Raji (cell line): Measurements from ENCODE around the gene TNFRSF1A.

Experiments used
- POLR2A ChIP-seq: IDR thresholded peaks from 2 replicates; pipeline ENCODE4 v1.6.1; 2011; ENCODE audit warnings: low read depth, low read length, control low read depth; ENCODE audit not compliant: insufficient read depth

Gene TNFRSF1A

DNA sequence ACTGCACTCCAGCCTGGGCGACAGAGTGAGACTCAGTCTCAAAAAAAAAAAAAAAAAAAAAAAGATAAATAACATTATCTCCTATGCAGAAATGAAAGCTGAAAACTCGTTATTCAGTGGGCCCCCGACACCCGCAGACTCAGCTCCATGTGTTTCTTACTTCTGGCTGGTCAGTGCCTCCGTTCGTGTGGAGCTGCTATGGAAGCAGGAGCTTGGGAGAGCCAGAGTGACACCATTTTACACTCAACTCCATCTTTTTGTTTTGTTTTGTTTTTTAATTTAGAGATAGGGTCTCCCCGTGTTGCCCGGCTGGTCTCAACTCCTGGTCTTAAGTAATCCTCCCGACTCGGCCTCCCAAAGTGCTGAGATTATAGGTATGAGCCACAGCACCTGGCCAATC lies 44.7 kb downstream of the TNFRSF1A start:
- TF ChIP-seq POLR2A: no peak

DNA sequence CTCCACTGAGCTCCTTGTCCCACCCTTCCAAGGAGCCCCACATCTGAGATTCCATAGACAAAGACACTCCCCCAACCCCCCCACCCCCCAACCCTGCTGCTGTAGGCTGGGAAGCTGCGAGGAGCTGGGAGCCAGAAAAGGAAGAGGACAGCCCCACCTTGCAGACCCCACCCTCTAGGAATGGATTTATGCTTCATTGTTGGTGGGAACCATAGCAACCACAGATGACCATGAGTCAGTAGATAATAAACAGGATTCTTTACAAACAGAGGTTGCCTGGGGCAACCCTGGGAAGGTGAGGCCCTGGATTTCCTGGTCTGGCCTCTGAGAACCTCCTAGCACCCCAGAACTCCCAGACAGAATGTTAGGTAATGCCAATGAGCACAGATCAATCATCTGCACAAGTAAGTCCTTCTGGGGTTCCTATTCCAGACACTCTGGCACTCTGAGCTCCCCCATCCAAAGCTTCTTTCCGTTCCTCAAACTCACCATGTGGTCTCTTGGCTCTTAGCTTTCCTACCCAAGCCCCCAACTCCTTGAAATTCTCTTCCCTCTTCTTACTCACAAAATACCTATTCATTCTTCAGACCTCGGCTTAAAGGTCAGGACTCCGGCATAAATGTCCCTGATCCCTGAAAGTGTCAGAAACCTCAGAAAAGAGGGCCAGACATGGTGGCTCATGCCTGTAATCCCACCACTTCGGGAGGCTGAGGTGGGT lies 46.6 kb downstream of the TNFRSF1A start:
- no peak for TF ChIP-seq POLR2A

DNA sequence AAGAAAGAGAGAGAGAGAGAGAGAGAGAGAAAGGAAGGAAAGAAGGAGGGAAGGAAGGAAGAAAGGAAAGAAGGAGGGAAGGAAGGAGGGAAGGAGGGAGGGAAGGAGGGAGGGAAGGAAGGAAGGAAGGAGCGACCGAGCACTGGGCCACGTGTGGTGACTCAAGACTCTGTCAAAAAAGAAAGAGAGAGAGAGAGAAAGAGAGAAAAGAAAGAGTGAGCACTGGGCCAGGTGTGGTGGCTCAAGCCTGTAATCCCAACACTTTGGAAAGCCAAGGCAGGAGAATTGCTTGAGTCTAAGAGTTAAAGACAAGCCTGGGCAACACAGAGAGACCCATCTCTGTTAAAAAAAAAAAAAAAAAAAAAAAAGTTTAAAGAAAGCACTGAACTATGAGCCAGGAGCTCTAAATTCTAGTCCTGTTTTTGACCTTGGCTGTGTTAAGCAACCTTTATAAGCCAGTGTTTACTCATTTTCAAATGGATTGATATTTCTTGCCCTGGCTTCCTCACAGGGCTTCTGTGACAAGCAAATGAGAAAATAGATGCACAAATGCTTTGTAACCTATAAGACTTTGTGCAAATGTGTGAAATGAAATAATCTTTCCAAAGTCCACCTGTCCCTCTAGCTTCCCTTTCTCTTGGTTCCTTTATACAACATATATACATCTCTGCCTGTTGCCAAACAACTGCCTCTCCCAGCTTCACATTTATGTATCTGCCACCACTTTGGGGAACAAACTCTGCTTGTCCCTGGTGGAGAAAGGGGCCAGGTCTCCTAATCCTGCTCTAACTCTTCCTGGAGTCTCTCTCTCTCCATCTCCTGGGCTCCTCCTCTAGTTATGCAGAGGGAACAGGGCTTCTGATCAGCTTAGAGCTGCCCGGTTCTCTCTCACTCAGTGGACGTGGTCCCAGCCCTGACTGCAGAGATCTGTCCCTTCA lies 47.5 kb downstream of the TNFRSF1A start:
- TF ChIP-seq POLR2A: no peak

DNA sequence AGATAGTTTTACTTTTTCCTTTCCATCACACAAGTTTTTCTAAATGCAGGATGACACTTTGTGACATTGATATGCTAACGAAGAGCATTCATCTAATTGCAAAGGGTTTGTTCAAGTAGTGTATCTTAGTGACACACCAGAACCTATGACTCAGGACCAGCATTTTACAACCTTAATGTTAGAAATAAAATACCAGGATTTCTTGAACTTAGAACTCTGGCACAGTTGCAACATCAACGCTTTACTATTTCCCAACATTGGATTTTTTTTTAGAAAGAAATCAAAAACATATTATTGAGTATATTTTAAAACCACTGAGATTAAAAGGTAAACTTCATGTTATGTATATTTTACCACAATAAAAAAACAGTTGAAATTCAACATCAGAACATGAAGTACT lies 49.3 kb downstream of the TNFRSF1A start:
- TF ChIP-seq POLR2A: no peak

DNA sequence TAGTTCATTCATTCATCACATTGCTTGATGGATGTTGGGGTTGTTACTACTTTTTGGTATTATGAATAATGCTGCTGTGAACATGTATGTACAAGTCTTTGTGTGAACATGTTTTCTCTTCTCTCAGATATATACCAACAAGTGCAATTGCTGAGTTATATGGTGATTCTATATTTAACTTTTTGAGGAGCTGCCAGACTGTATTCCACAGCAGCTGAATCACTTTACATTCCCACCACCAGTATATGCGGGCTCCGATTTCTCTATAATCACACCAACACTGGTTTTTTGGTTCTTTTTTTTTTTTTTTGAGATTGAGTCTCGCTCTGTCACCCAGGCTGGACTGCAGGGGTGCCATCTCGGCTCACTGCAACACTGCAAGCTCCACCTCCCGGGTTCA lies 53.6 kb downstream of the TNFRSF1A start:
- no peak for TF ChIP-seq POLR2A

DNA sequence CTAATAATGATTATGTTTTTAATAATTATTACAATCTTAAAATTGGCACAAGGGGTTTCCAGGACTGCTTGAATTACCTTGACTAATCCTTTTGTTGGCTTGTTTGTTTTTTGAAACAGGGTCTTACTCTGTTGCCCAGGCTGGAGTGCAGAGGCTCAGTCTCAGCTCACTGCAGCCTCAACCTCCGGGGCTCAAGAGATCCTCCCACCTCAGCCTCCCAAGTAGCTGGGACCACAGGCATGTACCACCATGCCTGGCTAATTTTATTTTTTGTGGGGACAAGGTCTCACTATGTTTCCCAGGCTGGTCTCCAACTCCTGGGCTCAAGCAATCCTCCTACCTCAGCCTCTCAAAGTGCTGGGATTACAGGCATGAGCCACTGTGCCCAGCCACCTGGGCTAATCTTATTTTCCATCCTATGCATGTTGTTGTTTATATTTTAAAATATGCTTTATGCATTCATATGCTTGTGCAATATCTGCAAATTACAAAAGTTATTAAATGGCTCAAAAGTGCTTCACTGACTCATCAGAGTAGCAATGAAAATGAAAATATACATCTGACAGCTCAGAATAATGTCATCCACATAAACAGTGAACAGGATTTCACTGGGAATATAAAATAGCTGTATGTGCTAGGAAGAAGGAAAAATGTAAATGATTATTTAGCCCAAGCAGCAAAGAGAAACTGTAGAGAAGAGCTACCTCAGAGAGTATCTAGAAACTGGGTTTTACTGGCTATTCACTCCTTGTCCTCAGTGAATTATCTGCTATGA lies 56.2 kb downstream of the TNFRSF1A start:
- TF ChIP-seq POLR2A: no peak

DNA sequence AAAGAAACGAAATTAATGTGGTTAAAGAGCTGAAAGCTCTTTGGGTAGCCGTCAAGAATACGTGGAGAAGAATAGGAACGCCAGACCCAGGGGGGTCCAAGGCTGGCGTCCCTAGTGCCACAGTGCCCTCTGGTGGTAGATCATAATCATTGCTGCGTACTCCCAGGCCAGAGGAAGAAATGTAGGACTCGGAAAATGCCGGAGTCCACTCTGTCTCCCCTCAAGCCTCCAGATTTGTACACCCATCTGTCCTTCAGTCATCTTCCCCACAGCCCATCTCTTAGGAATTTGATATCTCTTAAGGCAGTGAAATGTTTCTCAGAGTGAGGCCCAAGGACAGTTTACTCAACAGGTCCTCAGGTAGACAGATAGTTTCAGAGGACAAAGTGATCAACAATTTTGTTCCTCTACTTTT lies 56.8 kb downstream of the TNFRSF1A start:
- no peak for TF ChIP-seq POLR2A

DNA sequence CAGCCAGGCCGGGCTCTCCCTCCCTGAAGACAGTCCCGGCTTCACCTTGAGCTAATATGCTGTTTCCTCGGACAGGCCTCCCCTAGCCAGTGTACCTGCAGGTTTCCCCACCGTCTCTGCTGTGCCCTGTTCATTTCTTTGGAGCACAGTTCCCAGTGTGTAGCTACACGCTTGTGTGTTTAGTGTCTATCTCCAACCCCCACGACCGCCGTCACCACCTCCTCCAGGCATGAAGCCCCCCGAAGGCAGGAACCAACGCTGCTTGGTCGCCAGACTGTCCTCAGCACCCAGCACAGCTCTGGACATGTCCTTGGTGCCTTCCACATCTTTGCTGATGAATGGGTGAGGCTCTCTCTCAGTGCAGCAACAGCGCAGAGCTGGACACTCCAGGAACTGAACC lies 57.6 kb downstream of the TNFRSF1A start:
- TF ChIP-seq POLR2A: no peak

DNA sequence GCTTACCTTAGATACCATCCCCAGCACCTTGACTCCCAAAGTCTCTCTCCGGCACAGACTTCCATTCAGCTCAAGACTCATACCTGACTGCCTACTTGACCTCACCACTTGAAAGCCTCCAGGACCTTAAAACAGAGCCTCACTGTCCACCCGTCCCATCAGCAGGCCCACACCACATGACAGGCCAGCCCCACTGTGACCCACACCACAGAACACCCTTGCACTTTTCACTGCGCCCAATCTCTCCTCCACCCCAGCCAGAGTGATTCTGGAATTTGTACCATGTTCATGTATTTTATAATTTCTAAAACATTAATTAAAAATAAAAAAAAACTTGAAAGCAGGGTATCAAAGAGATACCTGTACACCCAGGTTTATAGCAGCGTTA lies 59.4 kb downstream of the TNFRSF1A start:
- no peak for TF ChIP-seq POLR2A

DNA sequence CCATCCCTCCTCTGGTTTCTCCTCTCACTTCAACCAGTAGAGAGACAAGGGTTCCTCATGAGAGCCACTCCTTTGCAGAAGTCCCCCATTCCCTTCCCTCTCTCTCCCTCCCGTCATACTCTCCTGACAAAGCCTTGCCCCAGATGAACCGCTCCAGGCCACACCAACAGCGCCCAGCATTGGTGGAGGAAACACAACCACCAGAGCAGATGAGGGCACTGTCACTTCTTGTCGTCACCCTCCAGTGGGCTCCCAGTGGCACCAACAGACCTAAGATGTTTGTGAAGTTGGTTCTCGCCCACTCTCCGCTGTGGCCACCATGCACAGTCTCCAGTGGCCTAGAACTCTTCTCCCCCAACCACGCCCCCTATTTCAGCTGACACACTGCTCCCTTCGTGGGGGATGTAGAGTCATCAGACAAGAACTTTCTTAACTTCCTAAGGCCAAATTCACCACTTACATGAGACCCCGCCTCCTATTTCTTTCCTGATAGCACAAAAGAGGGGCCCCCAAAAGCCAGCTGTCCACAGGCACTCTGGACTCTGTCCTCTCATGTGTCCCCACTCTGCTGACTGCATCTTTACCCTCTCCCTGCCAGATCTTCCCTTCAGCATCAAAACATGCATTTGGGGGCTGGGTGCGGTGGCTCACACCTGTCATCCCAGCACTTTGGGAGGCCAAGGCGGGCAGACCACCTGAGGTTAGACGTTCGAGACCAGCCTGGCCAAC lies 60.6 kb downstream of the TNFRSF1A start:
- no peak for TF ChIP-seq POLR2A

DNA sequence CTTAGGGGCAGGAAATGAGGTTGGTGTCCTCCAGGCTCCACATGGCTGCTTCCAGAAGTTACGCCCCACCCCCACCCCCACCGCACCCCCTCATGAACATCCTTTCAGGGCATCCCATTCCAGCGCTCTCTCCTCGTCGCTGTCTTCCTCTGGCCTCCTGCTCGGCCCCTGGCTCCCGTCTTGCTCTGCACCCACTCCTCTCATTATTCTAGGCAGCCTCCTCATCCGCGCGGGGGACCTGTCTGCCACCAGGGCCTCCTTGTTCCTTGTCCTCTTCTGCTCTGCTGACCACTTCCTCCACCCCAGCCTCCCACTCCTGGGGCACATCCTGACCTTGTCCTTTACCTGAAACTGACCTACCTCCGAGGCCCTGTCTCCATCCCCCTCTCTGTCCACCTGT lies 61.2 kb downstream of the TNFRSF1A start:
- TF ChIP-seq POLR2A: no peak

DNA sequence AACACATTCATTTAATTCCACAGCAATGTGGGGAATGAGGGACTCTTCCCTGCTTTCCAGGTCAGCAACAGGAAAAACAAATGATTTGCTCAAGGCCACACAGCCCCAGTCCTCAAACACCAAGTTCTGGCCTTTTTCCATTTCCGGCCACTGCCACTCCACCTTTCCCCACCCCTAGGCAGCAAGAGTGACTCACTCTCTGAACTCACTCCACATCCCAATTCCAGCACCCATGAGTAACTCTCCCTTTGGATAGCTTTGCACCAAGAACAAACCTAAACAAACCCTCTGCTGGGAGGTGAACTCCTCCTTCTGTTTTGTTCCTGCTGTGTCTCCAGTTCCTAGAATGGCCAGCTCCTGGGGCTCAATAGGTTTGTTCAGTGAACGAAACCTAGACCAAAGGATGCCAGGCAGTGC lies 61.8 kb downstream of the TNFRSF1A start:
- no peak for TF ChIP-seq POLR2A

DNA sequence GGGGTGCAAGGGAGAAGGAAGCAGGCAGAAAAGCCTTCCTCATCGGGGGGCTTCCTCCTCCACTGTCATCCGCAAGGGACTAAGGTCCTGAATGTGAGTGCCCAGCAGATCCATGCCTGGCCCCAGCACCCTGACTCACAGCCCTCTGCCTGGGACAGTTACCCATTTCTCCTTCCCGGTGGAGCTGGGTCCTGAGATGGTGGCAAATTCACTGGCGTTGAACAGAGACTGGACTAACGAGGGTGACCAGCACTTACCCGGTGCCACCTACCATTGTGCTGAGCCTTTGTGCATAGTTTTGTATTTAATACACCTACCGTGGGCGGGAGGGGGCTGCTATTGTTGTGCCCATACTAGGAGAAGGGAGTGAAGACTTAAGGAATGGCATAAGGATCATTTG lies 62.2 kb downstream of the TNFRSF1A start:
- TF ChIP-seq POLR2A: no peak

DNA sequence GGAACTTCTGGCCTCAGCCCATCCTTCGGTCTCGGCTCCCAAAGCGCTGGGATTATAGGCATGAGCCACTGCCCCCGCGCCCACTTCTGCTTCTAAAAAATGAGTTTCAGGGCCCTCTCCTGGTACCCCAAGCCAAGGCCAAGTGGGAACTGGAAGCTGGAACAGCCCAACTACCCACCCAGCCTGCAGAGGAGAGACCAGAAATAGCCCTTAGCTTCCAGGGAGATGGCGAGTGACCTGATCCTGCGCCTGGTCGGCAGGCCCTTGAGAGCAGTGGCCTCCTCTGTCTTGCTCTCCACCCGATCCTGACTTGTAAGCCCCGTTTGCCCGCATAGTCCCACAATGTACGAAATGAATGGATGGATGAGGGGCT lies 62.6 kb downstream of the TNFRSF1A start:
- no peak for TF ChIP-seq POLR2A
